Mucosa of gallbladder (tissue), 1 donor: ENCODE data around the gene GXYLT1. TPM values are rescaled to one million over a fixed set of nuclear protein-coding genes. Genes with fewer than 3 reads are reported as not detected.
"Not testable (repeated sequence)": the region's sequence is repeated elsewhere in the genome, so short reads cannot be mapped to it uniquely, and the experiment has no call there.

Experiments
- DNase-seq: peaks from one replicate; pipeline ENCODE4 v3.0.0-alpha.2; 2020; ENCODE audit warnings: low spot score
- total RNA-seq: library from RNA; stranded (reverse); gene quantifications from one replicate; pipeline ENCODE4 v1.2.1, GENCODE V29; 2021
- donor health status: DM: no; HTN: no; CAD: no.

The GXYLT1 gene, protein sequence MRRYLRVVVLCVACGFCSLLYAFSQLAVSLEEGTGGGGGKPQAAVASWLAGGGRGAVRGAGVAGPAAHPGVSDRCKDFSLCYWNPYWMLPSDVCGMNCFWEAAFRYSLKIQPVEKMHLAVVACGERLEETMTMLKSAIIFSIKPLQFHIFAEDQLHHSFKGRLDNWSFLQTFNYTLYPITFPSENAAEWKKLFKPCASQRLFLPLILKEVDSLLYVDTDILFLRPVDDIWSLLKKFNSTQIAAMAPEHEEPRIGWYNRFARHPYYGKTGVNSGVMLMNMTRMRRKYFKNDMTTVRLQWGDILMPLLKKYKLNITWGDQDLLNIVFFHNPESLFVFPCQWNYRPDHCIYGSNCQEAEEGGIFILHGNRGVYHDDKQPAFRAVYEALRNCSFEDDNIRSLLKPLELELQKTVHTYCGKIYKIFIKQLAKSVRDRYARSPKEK
- total RNA-seq = 9.6 TPM

DNA sequence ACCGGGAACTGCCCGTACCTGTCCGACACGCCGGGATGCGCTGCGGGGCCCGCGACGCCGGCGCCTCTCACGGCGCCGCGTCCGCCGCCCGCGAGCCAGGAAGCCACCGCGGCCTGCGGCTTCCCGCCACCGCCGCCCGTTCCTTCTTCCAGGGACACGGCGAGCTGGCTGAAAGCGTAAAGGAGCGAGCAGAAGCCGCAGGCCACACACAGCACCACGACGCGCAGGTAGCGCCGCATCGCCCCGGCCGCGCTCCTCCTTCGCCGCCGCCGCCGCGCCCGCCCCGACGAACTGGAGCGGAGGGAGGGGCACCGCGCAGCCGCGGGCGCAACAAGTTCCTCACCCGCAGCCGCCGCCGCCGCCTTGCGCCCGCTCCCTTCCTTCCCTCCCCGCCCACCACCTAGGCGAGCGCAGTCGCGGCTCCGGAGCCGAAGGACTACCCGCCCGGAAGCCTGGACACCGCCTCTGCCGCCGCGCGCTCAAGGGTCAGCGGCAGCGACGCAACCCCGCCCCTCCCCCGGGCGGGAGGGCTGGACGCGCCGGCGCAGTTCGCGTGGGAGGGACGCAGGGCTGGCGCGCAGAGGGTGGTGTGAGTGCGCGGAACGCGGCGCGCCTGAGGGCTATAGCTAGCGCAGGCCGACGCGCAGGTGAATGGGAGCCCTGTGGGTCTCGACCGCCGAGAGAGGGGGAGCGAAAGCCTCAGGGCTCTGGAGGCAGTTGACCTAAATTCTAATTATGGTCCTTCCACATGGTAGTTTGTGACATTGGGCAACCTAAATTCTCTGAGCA lies at the start of gene GXYLT1:
Gene GXYLT1 (minus strand): TSS at position 467 of the 789 bp plus-strand sequence. CDS start 228 bp downstream, at position 239.
- peak; percentile 93 for DNase-seq

DNA sequence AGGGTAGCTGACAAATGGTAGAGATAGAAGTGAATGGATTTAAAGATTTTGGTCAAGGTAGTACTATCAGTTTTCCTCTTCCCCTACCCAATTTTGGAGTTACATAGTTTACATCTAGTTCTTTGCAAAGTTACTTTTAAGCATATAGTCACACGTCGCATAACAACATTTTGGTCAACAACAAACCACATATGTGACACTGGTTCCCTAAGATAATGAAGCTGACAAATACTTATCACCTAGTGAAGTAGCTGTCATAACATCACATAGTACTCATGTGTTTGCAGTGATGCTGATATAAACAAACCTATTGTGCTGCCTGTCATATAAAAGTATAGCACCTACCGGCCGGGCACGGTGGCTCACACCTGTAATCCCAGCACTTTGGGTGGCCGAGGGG lies 48.0 kb upstream of the GXYLT1 start:
- no peak for DNase-seq

DNA sequence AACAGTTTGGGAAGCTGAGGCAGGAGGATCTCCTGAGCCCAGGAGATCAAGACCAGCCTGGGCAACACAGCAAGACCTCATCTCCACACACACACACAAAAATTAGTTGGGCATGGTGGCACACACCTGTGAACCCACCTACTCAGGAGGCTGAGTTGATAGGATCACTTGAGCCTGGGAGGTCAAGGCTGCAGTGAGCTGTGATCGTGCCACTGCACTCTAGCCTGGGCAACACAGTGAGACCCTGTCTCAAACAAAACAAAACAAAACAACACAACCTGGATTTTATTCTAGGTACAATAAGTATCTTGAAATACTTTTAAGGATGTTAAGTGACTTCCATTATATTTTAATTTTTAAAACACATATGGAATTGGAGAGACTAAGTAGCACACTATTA lies 47.6 kb upstream of the GXYLT1 start:
- no peak for DNase-seq

DNA sequence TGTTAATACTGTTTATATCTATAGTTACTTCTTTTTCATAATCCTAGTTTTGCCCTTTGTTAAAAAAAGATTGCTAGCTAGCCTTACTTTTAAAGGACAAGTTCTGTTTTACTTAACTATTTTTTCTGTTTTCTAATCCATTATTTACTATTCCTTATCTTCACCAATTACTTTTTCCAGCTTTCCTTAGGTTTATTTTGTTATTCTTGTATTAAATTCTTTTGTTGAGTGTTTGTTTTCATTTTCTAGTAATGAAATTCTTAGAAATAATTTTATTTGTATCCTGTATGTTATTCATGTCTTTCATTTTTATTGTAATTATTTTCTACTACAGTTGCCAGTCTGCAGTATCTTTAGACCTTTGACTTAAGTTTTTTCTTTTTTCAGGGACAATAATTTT lies 45.7 kb upstream of the GXYLT1 start:
- DNase-seq = no peak

DNA sequence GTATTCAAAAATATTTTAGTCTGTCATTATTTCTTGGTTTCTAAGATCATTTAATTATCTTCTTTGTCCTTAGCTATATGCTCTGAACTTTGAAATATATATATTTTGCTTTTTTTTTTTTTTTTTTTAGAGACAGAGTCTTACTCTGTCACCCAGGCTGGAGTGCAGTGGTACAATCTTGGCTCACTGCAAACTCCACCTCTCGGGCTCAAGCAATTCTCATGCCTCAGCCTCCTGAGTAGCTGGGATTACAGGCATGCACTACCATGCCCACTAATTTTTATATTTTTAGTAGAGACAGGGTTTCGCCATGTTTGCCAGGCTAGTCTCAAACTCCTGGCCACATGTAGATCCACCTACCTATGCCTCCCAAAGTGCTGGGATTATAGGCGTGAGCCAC lies 43.6 kb upstream of the GXYLT1 start:
- not testable (repeated sequence) for DNase-seq

DNA sequence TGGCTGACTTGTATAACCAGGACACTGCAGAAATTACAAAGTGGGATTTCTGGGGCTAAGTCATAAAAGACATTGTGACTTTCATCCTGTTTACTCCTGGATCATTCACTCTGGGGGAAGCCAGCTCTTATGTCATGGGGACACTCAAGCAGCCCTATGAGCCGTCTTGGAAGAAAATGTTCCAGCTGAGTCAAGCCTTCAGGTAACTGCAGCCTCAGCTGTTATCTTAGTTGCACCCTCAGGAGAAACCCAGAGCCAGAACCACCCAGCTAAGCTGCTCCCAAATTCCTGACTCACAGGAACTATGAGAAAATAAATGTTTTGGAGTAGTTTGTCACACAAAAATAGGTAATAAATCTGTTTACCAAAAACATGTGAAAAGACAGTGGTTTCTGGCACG lies 43.1 kb upstream of the GXYLT1 start:
- no peak for DNase-seq

DNA sequence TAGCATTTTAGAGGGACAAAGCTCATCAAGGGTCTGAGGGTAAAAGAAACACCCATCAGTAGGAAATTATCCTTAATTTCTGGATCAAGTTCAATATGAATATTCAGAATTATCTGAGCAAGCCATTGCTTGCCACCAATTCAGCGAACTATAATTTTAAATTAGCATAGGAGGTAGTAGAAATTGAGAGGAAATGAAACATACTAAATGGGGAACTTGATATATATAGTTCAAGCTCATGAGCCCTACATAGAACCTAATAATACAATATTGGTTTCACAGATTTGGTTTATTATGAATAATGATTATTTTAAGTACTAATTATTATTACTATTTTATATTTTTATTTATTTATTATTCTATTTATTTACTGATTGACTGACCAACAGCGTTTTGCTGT lies 42.1 kb upstream of the GXYLT1 start:
- DNase-seq = no peak

DNA sequence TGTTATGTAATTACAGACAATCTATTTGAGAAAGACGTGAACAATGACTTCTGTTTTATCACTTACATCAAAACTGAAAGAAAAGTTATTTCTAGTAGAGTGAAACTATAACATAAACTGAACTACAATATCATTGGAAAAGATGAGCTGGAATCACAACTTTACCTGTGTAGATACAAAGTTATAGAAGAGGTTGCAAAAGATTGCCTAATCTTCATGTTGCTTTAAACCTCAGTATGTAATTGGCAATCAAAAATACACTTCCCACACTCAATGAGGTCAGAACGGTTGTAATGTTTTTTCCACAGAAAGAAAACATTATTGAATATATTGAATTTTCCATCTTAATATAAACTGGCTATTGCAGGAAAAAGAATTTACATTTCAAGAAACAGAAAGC lies 37.7 kb upstream of the GXYLT1 start:
- no peak for DNase-seq

DNA sequence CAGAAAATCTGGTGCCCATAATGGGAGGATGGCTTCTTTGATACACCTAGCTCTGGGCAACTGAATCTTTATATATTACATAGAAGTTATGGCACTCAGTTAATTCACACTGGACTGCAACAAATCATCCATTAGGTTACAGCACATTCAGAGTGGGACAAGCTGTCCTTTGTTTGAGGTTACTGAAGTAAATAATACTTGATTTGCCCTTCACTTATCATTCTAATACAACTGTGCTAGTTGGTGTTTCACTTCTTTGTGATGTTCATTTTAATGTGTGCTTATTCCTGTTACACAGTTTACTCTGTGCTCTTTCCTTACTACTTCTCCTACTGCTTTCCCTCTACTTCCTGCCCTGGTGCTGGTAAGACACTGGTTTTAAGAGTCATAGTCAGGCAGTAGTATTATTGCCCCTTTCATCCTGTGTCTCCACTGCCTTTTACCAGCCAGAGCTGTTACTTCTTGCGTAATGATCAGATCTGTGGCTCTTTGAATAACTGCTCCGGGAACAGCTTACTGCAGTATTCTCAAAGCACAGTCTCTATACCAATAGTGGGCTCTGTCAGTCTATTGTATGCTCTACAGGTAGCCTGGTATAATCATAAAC lies 36.4 kb upstream of the GXYLT1 start:
- DNase-seq = no peak

DNA sequence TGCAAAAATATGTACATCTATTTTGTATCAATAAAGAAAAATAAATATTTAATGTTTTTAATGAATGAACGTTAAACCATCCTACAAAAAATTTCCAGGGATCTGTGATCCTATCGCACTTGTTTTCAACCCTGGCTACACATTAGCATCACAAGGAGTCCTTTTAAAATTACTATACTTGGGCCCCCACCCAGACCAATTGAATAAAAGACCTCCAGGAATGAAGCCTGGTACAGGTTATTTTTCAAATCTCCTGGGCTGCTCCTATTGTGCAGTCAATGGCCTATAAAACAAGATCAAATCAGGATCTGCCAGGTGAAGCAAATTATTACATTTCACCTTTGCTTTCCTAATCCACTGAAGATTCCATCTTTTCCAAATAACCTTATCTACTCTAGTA lies 33.4 kb upstream of the GXYLT1 start:
- no peak for DNase-seq

DNA sequence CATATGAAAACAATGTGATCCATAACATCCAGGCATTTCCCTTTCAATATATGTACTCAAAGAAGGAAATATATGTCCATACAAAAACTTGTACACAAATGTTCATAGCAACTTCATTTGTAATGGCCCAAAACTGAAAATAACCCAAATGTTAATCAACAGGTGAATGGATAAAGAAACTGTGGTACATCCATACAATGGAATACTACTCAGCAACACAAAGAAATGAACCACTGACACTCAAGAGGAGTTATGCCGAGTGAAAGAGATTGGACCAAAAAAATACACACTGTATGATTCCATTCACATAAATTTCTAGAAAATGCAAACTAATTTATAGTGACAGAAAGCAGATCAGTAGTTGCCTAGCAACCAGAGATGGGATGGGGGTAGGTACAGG lies 30.3 kb upstream of the GXYLT1 start:
- DNase-seq = no peak

DNA sequence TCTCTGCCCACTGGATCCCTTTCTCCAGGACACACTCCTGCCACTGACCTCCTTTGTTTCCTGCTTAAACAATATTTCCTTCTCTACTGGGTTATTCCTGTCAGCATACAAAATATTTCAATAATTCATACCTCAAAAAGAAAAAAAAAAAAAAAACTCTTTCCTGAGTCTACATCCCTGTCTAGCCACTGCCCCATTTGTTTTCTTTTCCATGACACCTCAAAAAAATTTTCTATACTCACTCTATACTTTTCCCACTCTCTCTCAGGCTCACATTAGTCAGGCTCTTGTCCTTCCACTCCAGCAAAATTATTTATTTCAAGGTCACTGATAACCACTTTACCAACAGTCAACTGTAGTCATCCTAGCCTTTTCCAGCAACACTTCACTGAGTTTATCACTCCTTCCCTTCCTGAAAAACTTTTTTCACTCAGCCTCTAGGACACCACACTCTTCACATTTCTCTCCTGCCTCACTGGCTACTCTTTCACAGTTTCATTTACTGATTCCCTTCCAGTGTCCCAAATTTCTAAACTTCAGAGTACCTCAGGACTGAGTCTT lies 29.4 kb upstream of the GXYLT1 start:
- no peak for DNase-seq

DNA sequence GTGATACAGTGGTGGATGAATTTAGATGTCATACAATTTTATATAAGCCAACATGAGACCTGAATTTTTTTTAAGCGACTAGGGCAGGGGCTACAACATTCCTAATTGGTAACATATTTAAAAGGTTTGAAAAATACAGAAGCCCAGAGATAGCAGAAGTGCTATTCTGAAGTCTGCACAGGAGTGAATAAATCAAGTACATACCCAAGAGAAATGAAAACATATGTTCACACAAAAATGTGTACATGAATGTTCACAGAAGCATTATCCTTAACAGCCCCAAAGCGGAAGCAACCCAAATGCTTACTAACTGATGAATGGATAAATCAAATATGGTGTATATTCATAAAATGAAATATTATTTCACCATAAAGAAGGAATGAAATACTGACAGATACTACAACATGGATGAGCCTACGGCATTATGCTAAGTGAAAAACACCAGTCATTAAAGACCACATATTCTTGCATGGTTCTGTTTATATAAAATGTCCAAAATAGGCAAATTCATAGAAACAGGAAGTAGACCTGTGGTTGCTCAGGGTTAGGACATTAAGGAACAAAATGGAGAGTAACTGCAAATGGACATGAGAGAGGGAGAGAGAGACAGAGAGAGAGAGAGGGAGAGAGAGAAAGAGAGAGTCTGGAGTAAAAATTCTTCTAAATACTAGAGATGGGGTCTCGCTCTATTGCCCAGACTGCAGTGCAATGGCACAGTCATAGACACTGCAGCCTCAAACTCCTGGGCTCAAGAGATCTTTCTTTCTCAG lies 28.0 kb upstream of the GXYLT1 start:
- DNase-seq = no peak

DNA sequence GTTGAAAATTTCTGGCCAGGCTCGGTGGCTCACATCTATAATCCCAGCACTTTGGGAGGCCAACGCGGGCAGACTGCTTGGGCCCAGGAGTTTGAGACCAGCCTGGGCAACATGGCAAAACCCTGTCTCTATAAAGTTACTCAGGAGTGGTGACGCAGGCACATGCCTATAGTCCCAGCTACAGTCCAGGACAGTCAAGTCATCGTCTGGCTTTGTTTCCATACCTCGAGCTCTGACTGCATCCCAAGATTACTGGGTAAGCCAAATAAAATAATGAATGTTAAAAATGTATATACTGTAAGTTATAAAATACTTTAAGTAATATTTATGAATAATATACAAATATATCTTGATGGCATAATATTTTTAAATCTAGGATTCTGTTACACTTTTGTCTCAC lies 23.0 kb upstream of the GXYLT1 start:
- DNase-seq = no peak

DNA sequence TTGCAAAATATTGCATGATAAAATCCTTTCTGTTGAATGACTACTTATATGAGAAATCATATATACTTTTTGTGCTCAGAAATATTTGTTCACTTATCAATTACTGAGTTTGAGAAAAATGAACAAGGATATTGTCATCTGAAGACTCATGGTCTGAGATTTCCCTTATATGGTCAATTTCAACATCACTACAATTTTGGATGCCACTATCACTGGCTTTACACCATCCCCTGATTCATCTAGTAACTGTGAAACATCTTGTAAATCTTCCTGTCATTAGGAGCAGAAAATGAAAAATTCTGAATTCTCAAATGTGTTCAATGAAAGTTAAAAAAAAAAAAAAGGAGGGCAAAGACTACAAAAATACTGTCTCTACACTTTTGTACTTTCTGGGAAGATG lies 21.8 kb upstream of the GXYLT1 start:
- DNase-seq = no peak

DNA sequence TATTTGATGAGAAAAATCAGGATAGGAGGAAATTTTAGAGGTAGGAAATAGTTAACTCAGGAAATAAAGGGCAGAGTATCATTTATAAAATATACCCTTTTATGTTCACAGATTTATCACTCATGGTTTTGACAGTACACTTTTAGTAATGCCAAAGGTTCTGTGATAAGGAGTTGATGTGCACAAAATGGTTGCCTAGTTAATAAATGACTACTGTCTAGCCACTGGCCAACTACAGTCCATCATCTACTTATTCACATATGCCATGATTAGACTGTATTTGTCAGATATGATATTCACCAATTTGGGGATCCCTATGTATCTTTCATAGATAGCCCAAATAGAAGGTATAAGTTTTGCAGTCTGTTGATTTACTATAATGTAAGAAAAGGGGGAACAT lies 19.2 kb upstream of the GXYLT1 start:
- DNase-seq = no peak

DNA sequence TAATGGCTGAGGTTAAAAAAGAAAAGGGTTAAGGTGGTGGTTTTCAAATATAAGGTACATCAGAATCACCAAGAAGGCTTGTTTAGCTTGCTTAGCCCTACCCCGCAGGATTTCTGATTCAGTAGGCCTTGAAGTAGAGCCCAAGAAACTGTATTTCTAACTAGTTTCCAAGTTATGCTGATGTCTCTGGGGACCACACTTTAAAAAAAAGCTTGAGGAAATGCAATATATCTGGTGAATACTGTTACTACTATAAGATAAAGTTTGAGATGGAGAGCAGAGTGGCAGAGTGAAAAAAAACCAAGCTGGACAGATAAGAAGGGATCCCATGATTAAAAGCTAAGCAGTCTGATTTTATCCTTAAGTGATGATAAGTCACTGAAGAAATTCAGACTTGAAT lies 18.3 kb upstream of the GXYLT1 start:
- no peak for DNase-seq

DNA sequence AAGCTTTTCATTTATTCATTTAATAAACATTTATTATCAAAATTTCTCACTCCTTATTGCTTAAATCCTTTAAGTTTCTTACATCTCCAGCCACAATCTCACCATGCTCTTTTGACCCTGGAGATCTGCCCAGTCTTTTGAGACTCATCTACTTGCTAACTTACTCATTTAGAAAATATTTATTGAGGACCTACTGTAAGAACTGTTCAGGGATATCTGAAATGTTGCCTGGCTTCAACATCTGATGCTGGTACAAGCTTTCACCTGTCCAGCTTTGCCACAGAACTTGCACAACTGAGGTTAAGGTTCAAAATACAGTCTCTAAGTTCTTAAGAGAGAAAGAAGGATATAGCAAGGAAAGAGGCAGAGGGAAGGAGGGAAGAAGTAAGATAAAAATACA lies 17.5 kb upstream of the GXYLT1 start:
- DNase-seq = no peak

DNA sequence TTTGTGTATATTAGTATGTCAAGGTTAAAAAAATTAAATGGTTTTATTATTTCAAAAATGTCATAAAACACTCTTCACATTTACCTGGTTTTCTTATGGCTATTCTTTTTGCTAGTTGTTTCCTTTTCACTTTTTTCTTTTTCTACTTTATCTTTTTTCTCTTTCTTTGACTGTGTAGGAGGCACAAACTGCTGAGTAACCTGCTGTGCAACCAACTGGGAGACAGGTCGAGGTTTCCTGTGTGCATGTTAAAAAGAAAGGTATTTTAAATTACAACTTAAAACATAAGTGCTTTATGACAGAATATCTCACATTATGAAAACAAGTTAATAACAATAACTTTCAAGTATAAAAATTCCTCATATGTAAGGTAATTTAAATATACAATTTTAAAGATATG lies 16.9 kb upstream of the GXYLT1 start:
- no peak for DNase-seq

DNA sequence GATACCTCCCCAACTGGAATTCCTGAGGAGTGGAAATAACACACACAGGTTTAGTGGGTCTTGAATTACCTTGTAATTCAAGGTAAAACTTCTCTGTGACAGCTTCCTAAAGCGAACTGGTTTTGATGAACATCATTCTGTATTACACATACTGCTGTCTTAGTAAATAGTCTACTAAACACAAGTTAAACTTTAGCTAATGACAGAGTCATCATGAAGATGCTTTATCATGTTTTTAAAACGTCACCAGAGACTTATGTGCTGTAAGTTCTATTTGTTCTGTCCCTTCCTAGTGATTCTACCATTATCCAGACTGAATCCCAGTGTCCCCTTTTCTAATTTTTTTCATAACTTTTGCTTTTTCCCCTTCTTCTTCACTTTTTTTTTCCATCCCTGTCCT lies 11.6 kb upstream of the GXYLT1 start:
- no peak for DNase-seq

DNA sequence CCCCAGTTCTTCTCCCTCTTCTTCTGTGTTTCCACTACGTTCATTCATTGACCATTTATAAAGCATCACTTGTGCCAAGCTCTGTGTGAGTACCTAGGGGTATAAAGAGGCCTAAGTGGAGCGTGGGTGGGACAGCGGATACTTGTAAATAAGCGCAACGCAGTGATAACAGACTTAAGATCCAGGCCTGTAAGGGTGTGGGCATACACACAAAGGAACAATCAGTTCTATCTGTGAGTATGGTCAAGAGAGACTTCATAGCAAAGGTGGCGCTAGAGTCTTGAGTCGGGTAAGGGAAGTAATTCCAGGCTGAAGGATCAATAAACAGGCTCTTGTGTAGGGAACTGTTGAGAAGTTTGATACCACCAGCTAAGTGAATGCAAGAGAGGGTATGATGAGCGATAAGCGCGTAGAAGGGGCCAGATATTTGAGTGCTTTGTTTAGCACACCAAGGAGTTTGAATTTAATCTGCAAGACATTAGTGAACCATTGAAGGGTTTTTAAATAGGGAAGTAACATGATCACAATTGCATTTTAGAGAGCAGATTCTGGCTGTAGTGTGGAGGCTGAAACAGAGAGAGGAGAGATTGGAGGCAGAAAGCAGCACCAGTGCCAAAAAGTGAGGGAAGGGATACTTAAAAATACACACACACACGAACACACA lies 1.0 kb upstream of the GXYLT1 start:
- DNase-seq = peak; percentile 18
